ENCODE results near the gene C16orf74. TPM values are rescaled to one million over a fixed set of nuclear protein-coding genes. Genes with fewer than 3 reads are reported as not detected.

The C16orf74 gene
- total and polyA plus RNA-seq, 9 donors: 0.38 to 1.5 (median 0.63) TPM; not detected in 2

- intact Hi-C loops (cut with DNase I): no loop called here
- DNase-seq: no peak
- H3K27me3 ChIP-seq: no peaks in the 10 kb centered on the region
Observed at GRCh38 chr16:85698935-85699558, 51.8 kb downstream of the C16orf74 start.

GRCh38 chr16:85698459-85698891 lies 52.4 kb downstream of the C16orf74 start:
- intact Hi-C loops (cut with DNase I): no loop called here
- Histone ChIP-seq H3K4me1 (ENCODE audit: insufficient read depth) (no peaks in the 10 kb centered on the region), H3K4me3 (no peak overlapping the region), H3K9me3 (no peaks in the 10 kb centered on the region), H3K27ac (no peak overlapping the region), H3K36me3 (no peaks in the 10 kb centered on the region), H3K27me3 (no peaks in the 10 kb centered on the region)
- WGBS, 3 donors: 85 to 92% (median 89%) methylated on average over 7 of the region's 7 CpGs
- DNase-seq: no peak
- TF ChIP-seq EP300 (IDR thresholded peaks at IDR 0.05) (no peak), POLR2A (IDR thresholded peaks at IDR 0.05) (no peak), CTCF (IDR thresholded peaks at IDR 0.05) (no peak)

More at GRCh38 chr16:85698935-85699558, 51.8 kb downstream of the C16orf74 start:
- WGBS, 3 donors: 72 to 79% (median 75%) methylated on average over 12 of the region's 12 CpGs
- Histone ChIP-seq H3K4me1 (ENCODE audit: insufficient read depth) (no peaks in the 10 kb centered on the region), H3K27ac (no peak overlapping the region), H3K4me3 (no peak overlapping the region), H3K9me3 (no peaks in the 10 kb centered on the region), H3K36me3 (no peaks in the 10 kb centered on the region)
- TF ChIP-seq POLR2A (IDR thresholded peaks at IDR 0.05): no peak
- no peak for TF ChIP-seq EP300 (IDR thresholded peaks at IDR 0.05)
- TF ChIP-seq CTCF (IDR thresholded peaks at IDR 0.05): no peak

GRCh38 chr16:85697431-85697830 lies 53.5 kb downstream of the C16orf74 start:
- H3K4me1 ChIP-seq (ENCODE audit: insufficient read depth): no peaks in the 10 kb centered on the region
- no peak for DNase-seq
- H3K4me3 ChIP-seq: no peak overlapping the region
- no peak overlapping the region for H3K27ac ChIP-seq
- TF ChIP-seq EP300 (IDR thresholded peaks at IDR 0.05) (no peak), CTCF (IDR thresholded peaks at IDR 0.05) (no peak), POLR2A (IDR thresholded peaks at IDR 0.05) (no peak)
- intact Hi-C loops (cut with DNase I): no loop called here
- H3K36me3 ChIP-seq: no peaks in the 10 kb centered on the region
- no peaks in the 10 kb centered on the region for H3K9me3 ChIP-seq
- 67 to 75% (median 74%) methylated on average over 14 of the region's 14 CpGs for WGBS, 3 donors
- no peaks in the 10 kb centered on the region for H3K27me3 ChIP-seq

- no peak for TF ChIP-seq CTCF (IDR thresholded peaks at IDR 0.05)
- no peak for TF ChIP-seq POLR2A (IDR thresholded peaks at IDR 0.05)
- TF ChIP-seq EP300 (IDR thresholded peaks at IDR 0.05): no peak
- intact Hi-C loops (cut with DNase I): no loop called here
- Histone ChIP-seq H3K4me3 (no peak overlapping the region), H3K36me3 (no peaks in the 10 kb centered on the region), H3K27ac (no peak overlapping the region), H3K27me3 (no peaks in the 10 kb centered on the region), H3K4me1 (ENCODE audit: insufficient read depth) (no peaks in the 10 kb centered on the region), H3K9me3 (no peaks in the 10 kb centered on the region)
- WGBS, 3 donors: 80 to 86% (median 82%) methylated on average over 16 of the region's 16 CpGs
- DNase-seq: no peak
Observed at GRCh38 chr16:85696781-85697180, 54.1 kb downstream of the C16orf74 start.

All from ovary (tissue), 9 donors.